ENCODE results near the gene MKLN1.

The MKLN1 gene

GRCh38 chr7:131546126-131546525 lies 218.4 kb downstream of the MKLN1 start:
- DNase-seq (ENCODE audit: low read depth in 2 of 2) = no peak

Data from stimulated activated CD4-positive, alpha-beta T cell treated with anti-CD3 and anti-CD28 coated beads, Interleukin-1b, Interleukin-23, amount 100 ng/mL, for 4 hours (primary cell).